GM21717 (cell line): ENCODE results near the gene DPP10.
"Not testable (repeated sequence)": the region's sequence is repeated elsewhere in the genome, so short reads cannot be mapped to it uniquely, and the experiment has no call there.

Source experiments
- ATAC-seq: cut with Tn5 transposase; IDR thresholded peaks from one replicate; pipeline ENCODE4 v1.9.1; 2021; ENCODE audit warnings: mild to moderate bottlenecking, moderate library complexity; ENCODE audit not compliant: unreplicated experiment

DPP10 gene

DNA sequence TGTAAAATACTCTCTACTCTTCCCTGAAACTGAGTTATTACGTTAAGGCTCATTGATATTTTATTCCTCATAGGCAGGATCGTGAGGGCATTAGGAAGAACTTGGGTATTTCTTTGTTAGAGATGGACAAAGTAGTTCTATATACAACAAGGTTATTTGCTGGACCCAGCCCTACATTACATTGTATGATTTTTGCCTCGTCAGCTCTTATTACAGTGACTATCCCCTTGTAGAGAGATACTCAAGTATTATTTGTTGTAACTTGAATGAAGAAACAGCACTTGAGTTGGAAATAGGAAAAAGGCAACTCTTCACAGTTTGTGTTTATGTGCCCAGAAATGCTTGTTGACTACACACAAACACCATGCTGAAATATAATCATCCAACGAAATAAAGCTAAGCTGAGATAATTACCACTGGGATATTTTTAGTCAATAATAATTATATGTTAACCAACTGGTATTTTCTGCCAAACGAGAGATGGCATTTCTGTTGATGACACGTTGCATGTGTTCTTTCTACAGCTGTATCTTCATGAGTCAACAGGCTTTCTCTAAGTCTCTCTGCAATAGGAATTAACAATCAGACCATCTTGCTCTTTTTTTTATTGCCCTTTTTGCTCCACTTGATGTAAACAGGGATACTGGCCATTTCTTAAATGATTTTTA is 947.6 kb downstream of the DPP10 start:
- no peak for ATAC-seq

- no peak for ATAC-seq
Measured at GRCh38 chr2:115396579-115396978, 954.1 kb downstream of the DPP10 start.

DNA sequence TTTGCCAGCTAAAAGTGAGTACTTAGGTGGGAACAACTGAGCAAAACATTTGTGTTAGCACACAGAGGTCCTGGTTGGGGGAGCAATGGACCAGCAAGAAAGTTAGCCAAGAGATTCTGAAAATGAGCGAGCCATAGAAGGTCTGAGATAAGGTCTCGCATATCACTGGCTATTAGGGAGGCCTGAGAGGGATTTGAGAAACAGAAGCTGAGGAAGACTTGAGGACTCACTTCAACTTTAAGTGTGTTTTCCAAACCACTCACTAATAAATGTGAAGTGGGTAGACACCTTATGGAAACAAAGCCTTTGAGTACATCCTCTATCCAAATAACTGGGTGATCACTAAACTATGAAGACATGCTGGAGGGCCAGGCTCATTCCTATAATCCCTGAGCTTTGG is 958.5 kb downstream of the DPP10 start:
- ATAC-seq, result no peak

- no peak for ATAC-seq
Measured at GRCh38 chr2:115412501-115412900, 970.1 kb downstream of the DPP10 start.

- ATAC-seq, result no peak
Measured at GRCh38 chr2:115413791-115414190, 971.4 kb downstream of the DPP10 start.

DNA sequence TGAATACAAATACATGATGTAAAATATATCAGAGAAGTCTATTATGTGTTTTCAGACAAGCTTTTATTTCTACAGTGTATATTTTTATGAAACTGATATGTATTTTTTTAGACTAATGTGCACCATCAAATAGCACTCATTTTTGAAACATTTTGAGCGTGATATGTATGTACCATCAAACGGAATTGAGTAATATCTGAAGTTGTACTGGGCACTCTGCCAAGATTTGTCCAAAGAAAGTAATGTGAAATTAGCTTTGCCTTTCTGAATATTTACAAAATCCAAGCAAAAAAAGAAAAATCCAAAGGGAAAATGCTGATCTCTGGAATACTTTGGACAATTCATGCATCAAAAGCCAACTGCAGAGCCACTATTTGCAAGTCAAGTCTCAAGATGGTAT is 972.0 kb downstream of the DPP10 start:
- ATAC-seq, result no peak

DNA sequence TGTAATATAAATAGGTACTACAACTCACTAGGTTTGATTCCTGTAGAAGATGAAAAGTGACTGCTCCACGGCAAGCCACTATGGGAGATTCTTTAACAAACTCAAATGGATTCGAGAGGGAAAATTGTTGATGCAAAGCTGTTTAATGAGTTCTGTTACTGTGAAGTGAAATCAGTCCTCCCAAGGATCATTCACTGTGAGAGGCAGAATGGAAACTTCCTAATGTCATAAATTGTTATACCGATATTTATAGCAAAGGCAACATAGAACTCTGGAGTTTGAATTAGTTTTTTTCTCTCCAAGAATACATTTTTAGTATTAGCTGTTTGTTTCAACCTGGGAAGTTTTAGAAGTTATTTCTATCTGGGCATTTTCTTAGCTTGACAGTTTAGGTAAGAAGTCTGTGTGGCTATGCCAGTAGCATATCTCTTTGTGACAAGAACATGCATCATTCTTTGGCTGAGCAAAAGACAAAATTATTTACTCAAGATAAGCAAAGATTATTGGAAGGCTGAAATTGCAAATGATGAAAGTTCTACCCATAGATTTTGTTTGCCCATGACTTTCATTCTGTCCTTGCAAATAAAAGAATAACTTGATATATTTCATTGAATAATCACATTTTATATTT is 979.7 kb downstream of the DPP10 start:
- ATAC-seq, result no peak

DNA sequence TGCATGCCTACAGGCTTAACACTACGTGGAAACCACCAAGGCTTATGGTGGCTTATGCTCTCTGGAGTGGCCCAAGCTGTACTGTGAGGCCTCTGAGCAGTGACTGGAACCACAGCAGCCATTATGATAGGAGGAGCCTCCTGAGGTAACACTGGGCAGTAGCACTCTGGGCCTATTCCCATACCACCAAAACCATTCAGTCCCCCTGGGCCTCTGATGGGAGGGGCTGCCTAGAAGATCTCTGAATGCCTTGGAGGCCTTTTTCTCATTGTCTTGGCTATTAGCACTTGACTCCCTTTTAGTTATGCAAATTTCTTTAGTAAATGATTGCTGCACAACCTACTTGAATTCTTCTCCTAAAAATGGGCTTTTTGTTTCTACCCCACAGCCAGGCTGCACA is 985.0 kb downstream of the DPP10 start:
- ATAC-seq, result no peak

GRCh38 chr2:115440746-115441145 is 998.3 kb downstream of the DPP10 start:
- not testable (repeated sequence) for ATAC-seq

DNA sequence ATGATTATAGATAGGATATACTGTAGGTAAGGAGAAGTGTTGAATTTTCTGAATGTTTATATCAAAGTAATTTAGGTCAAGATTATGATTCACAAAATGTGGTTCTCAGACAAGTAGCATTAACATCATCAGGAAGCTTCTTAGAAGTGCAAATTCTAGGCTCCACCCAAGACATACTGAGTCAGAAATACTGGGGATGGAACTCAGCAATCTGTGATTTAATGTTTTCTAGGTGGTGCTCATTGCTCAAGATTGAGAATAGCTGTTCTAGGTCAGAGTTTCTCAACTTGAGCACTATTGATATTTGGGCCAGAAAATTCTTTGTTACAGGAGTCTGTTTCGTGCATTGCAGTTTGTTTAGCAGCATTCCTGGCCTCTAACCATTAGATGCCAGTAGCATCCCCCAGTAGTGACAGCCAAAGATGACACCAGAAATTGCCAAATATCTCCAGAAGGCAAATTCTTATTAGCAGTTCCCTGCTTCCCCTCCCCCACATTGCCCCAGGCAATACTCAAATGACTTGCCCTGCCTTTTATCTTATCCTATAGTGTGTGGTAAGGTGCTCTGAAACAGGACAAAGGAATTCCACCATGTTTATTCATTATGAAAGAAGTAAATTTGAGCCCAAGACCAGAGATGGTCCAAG is 1001.2 kb downstream of the DPP10 start:
- ATAC-seq, result no peak

DNA sequence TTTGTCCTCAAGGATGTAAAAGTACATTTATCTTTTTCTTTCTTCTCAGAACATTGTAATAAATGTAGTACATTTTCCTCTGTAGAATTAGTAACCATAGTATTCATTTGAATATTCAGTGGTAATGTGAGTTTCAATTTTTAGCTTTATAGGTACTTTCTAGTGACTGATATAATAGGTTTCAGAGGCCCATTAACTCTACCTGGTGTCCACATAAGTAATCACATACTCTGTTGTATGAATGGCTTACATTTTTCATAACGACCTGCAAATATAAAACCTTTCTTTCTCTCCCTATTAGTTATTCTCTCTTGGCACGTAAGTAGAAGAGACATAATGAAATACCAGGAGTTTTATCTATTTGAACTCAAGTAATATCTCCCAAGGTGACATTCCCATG is 1017.6 kb downstream of the DPP10 start:
- no peak for ATAC-seq

- no peak for ATAC-seq
Measured at GRCh38 chr2:115480741-115481140, 1038.3 kb downstream of the DPP10 start.

- ATAC-seq, result no peak
Measured at GRCh38 chr2:115481842-115482241, 1039.4 kb downstream of the DPP10 start.

GRCh38 chr2:115483666-115484065 is 1041.2 kb downstream of the DPP10 start:
- ATAC-seq, result no peak

GRCh38 chr2:115484486-115484885 is 1042.0 kb downstream of the DPP10 start:
- ATAC-seq, result no peak

GRCh38 chr2:115484983-115485382 is 1042.5 kb downstream of the DPP10 start:
- ATAC-seq, result no peak

GRCh38 chr2:115491186-115491793 is 1048.8 kb downstream of the DPP10 start:
- ATAC-seq, result no peak

DNA sequence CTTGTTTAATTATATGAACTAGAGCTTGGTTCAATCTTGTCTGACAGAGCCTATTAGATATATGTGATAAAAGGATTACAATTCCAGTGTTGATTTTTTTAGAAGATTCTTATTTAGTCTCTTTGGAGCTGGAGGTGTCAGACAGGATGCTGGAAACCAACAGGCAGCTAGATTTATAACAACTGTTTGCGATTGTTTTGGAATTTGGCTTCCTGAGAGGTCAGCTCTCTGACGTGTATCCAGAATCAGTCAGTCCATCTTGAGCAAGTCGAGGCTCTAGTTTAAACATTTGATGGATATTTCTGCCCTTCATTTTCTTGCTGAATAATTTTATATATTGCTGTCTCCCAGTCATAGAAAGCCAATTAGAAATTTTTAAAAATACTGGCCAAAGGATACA is 1062.9 kb downstream of the DPP10 start:
- ATAC-seq, result no peak

GRCh38 chr2:115520727-115521126 is 1078.3 kb downstream of the DPP10 start:
- no peak for ATAC-seq

DNA sequence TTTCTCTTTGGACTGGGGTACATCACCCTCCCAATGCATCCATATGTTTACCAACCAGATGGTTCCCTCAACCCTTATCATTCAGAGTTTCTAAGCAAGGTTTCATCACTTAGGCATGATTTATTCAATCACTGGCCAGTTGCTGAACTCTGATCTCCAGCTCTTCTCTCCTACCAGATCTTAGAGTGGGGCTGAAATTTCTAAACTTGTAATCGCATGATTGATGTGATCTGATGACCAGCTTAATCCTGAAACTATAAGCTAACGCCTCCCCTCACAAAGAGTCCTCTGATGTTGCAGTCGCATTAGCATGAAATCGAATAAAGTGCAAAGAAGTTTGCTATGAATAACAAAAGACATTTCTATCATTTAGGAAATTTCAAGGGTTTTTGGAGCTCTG is 1082.0 kb downstream of the DPP10 start:
- no peak for ATAC-seq

DNA sequence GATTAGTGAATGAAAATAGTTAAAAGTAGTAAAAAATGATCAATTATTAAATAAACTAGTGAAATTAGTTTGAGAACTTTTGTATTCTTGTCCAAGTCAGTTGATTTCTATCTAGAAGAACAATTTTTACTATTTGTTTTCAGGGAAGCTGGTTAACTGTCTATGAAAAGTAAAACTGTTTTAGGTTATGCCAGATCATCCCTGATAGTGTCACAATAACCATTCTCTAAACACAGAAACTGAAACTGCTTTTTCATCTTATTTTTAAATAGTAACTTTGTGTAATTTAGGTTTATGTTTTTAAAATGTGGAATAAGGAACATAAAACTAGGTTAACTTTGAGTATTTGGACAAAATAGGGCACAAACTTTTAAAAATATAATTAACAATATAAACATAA is 1087.2 kb downstream of the DPP10 start:
- no peak for ATAC-seq

GRCh38 chr2:115533081-115533480 is 1090.6 kb downstream of the DPP10 start:
- ATAC-seq, result no peak
